Measurements from ENCODE around the gene SLC38A9.
"Not testable (repeated sequence)": the region's sequence is repeated elsewhere in the genome, so short reads cannot be mapped to it uniquely, and the experiment has no call there.

SLC38A9 gene

GRCh38 chr5:55720188-55720703, 8.1 kb upstream of the SLC38A9 start:
- no peak for DNase-seq (ENCODE audit: low spot score)
- TF ChIP-seq CTCF (IDR thresholded peaks at IDR 0.05; ENCODE audit: extremely low read depth, missing control alignments) = no peak

- DNase-seq (ENCODE audit: low spot score) = not testable (repeated sequence)
Measured at GRCh38 chr5:55719026-55719425, 6.9 kb upstream of the SLC38A9 start.

GRCh38 chr5:55715519-55716078, 3.5 kb upstream of the SLC38A9 start:
- DNase-seq (ENCODE audit: low spot score) = no peak
- no peak for TF ChIP-seq CTCF (IDR thresholded peaks at IDR 0.05; ENCODE audit: extremely low read depth, missing control alignments)

- no peak for TF ChIP-seq CTCF (IDR thresholded peaks at IDR 0.05; ENCODE audit: extremely low read depth, missing control alignments)
- no peak for DNase-seq (ENCODE audit: low spot score)
Measured at GRCh38 chr5:55714749-55715148, 2.6 kb upstream of the SLC38A9 start.

GRCh38 chr5:55714339-55714738, 2.2 kb upstream of the SLC38A9 start:
- TF ChIP-seq CTCF (IDR thresholded peaks at IDR 0.05; ENCODE audit: extremely low read depth, missing control alignments) = no peak
- DNase-seq (ENCODE audit: low spot score) = no peak

- no peak for TF ChIP-seq CTCF (IDR thresholded peaks at IDR 0.05; ENCODE audit: extremely low read depth, missing control alignments)
- no peak for DNase-seq (ENCODE audit: low spot score)
Measured at GRCh38 chr5:55713871-55714270, 1.7 kb upstream of the SLC38A9 start.

- no peak for TF ChIP-seq CTCF (IDR thresholded peaks at IDR 0.05; ENCODE audit: extremely low read depth, missing control alignments)
Measured at GRCh38 chr5:55711507-55712022, 559 bp downstream of the SLC38A9 start.

GRCh38 chr5:55708732-55709131, 3.4 kb downstream of the SLC38A9 start:
- no peak for DNase-seq (ENCODE audit: low spot score)
- no peak for TF ChIP-seq CTCF (IDR thresholded peaks at IDR 0.05; ENCODE audit: extremely low read depth, missing control alignments)

More at GRCh38 chr5:55711507-55712022, 559 bp downstream of the SLC38A9 start:
- no peak for DNase-seq (ENCODE audit: low spot score)

Measured in GM20000 (cell line).